PC-3 (cell line): ENCODE measurements around the gene VSTM2B. TPM values are rescaled to one million over a fixed set of nuclear protein-coding genes. Genes with fewer than 3 reads are reported as not detected.

ENCODE experiments used
- ATAC-seq: fragments of 200-7000 bp; cut with Tn5 transposase; 2 replicates; pipeline ENCODE4 v1.9.1; 2020; ENCODE audit warnings: mild to moderate bottlenecking, moderate library complexity
- BruUV-seq: library from RNA; stranded (reverse); fragments of 400-500 nt; replicated peaks from 2 replicates; lab custom pipeline; 2021; lab: Mats Ljungman, UMichigan
- CTCF ChIA-PET: fragments of 300-600 bp; sonication (Branson Sonifier 250); formaldehyde crosslinking; loops from one replicate; lab custom pipeline; 2022; ENCODE audit warnings: antibody characterized with exemption; lab: Charles Lee
- POLR2A ChIA-PET: fragments of 300-600 bp; sonication (Branson Sonifier 250); formaldehyde crosslinking; loops from one replicate; lab custom pipeline; 2022; ENCODE audit warnings: antibody characterized with exemption; ENCODE audit not compliant: unreplicated experiment; lab: Charles Lee
- DNase-seq: peaks from one replicate; pipeline ENCODE4 v3.0.0-alpha.2; 2015
- H2AFZ ChIP-seq: fragments of 300-600 bp; sonication (generic); 2 replicates; pipeline ENCODE4 v1.6.0; 2016; ENCODE audit warnings: antibody characterized with exemption, low read length
- H3F3A ChIP-seq: fragments of 300-600 bp; sonication (generic); one replicate; pipeline ENCODE4 v1.6.0; 2017; ENCODE audit warnings: antibody characterized with exemption, low read length, control low read depth, mild to moderate bottlenecking; ENCODE audit not compliant: unreplicated experiment
- H3K27ac ChIP-seq: fragments of 300-600 bp; sonication (generic); 2 replicates; pipeline ENCODE4 v1.5.1; 2016; ENCODE audit warnings: mild to moderate bottlenecking, low read length
- H3K27me3 ChIP-seq: fragments of 300-600 bp; sonication (generic); 2 replicates; pipeline ENCODE4 v1.6.1; 2016; ENCODE audit warnings: low read length, mixed read lengths
- H3K36me3 ChIP-seq: fragments of 300-600 bp; sonication (generic); 2 replicates; pipeline ENCODE4 v1.6.1; 2016; ENCODE audit warnings: low read depth, mixed run types, low read length, mixed read lengths
- H3K4me1 ChIP-seq: fragments of 300-600 bp; sonication (generic); 2 replicates; pipeline ENCODE4 v1.5.1; 2016; ENCODE audit warnings: low read length; ENCODE audit not compliant: insufficient read depth
- H3K4me2 ChIP-seq: fragments of 300-600 bp; sonication (generic); 2 replicates; pipeline ENCODE4 v1.6.0; 2016; ENCODE audit warnings: low read length
- H3K4me3 ChIP-seq: fragments of 300-600 bp; sonication (generic); 2 replicates; pipeline ENCODE4 v1.5.1; 2016; ENCODE audit warnings: mild to moderate bottlenecking, low read length, mixed read lengths
- H3K79me2 ChIP-seq: fragments of 300-600 bp; sonication (generic); 2 replicates; pipeline ENCODE4 v1.6.1; 2017; ENCODE audit warnings: low read length, mixed read lengths
- H3K9ac ChIP-seq: fragments of 300-600 bp; sonication (generic); 2 replicates; pipeline ENCODE4 v1.6.0; 2016; ENCODE audit warnings: mild to moderate bottlenecking, low read length
- H3K9me2 ChIP-seq: fragments of 300-600 bp; sonication (generic); replicated peaks from 2 replicates; pipeline ENCODE4 v1.6.1; 2016; ENCODE audit warnings: mixed run types, low read length, mixed read lengths
- H3K9me3 ChIP-seq: fragments of 300-600 bp; sonication (generic); 2 replicates; pipeline ENCODE4 v1.6.1; 2016; ENCODE audit warnings: low read length, mixed read lengths
- H4K20me1 ChIP-seq: fragments of 300-600 bp; sonication (generic); 2 replicates; pipeline ENCODE4 v1.6.1; 2016; ENCODE audit warnings: low read length, mixed read lengths
- EZH2 ChIP-seq: fragments of 300-600 bp; sonication (generic); IDR thresholded peaks from one replicate; pipeline ENCODE4 v1.6.1; 2017; ENCODE audit warnings: antibody characterized with exemption, mild to moderate bottlenecking, low read length; ENCODE audit not compliant: unreplicated experiment
- EZH2phosphoT487 ChIP-seq: fragments of 300-600 bp; sonication (generic); IDR thresholded peaks from 2 replicates; pipeline ENCODE4 v1.6.1; 2018; ENCODE audit warnings: mild to moderate bottlenecking, antibody characterized with exemption, low read length, borderline replicate concordance
- intact Hi-C: fragments of 100-400 bp; cut with micrococcal nuclease; formaldehyde crosslinking; loops from 2 replicates; pipeline ENCODE4 v1.9.0; 2023
- total RNA-seq: library from RNA; depleted of rRNA; stranded (reverse); fragments of >200 nt; gene quantifications from 2 replicates; pipeline ENCODE4 v1.2.3, GENCODE V29; 2014
- TF ChIP-seq, protein P1 (sequence below): fragments of 300-600 bp; sonication (generic); conservative IDR thresholded peaks from 2 replicates; pipeline ENCODE4 v1.5.1; 2017; ENCODE audit warnings: antibody characterized with exemption, low read depth, mild to moderate bottlenecking, low read length

The VSTM2B gene
- total RNA-seq, 1 experiment from 2014 or later = not detected

DNA sequence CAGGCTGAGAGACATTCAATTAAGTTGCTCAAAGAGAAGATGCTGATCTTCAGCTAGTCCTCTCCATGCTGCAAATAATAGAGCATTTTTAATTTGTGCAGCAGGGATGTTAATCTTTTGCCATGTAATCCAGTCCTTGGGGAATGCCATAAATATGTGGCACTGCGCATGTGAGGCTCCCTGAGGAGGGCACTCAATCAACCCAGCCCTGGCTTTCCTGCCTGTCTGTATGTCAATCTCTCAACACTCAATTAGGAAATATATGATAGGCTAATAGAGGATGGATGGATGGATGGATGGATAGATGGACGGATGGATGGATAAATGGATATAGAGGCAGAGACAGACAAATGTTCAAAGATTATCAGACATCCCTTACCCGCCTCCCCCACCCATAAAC lies 48.7 kb downstream of the VSTM2B start:
- Histone ChIP-seq H3K36me3 (no peaks in the 10 kb centered on the region), H3K27me3 (peaks cover 55% of the 10 kb centered on the region), H3K79me2 (no peaks in the 10 kb centered on the region), H3K27ac (no peak overlapping the region), H3F3A (no peaks in the 10 kb centered on the region), H3K9me2 (no peaks in the 10 kb centered on the region), H4K20me1 (no peaks in the 10 kb centered on the region), H3K9ac (no peak overlapping the region), H3K4me3 (no peak overlapping the region), H2AFZ (no peak overlapping the region), H3K4me1 (no peaks in the 10 kb centered on the region), H3K4me2 (no peak overlapping the region), H3K9me3 (no peaks in the 10 kb centered on the region)
- ATAC-seq (no peak), DNase-seq (no peak)
- ChIA-PET CTCF (no interaction called here), POLR2A (no interaction called here)
- BruUV-seq = no TSS peak
- intact Hi-C loops = no loop called here
- TF ChIP-seq, protein P1, sequence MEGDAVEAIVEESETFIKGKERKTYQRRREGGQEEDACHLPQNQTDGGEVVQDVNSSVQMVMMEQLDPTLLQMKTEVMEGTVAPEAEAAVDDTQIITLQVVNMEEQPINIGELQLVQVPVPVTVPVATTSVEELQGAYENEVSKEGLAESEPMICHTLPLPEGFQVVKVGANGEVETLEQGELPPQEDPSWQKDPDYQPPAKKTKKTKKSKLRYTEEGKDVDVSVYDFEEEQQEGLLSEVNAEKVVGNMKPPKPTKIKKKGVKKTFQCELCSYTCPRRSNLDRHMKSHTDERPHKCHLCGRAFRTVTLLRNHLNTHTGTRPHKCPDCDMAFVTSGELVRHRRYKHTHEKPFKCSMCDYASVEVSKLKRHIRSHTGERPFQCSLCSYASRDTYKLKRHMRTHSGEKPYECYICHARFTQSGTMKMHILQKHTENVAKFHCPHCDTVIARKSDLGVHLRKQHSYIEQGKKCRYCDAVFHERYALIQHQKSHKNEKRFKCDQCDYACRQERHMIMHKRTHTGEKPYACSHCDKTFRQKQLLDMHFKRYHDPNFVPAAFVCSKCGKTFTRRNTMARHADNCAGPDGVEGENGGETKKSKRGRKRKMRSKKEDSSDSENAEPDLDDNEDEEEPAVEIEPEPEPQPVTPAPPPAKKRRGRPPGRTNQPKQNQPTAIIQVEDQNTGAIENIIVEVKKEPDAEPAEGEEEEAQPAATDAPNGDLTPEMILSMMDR = no peak
- TF ChIP-seq EZH2phosphoT487 (no peak), EZH2 (no peak)

DNA sequence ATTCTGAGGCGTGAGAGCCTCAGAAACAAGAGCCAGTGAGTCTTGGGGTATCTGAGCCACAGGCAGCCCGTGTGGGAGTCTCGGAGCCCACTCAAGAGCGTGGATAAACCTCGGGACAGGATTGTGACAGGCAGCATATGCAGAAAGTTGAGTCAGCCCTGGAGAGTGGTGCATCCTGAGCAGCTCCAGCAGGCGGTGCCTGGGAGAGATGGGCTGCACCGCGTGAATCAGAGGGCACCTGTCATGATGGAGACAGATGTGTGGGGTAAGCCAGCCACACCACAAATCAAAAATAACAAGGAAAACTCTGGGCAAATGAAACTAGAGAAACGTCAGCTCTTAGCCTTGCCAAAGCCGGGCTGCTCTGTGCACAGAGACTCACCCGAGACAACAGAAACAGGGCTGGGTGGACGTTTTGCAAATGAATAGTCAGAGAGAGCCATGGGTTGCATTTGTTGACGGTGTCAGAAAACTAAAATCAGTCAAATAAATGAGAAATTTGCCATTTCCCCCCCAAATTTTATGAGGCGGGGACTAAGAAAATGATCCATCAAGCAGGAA lies 50.3 kb downstream of the VSTM2B start:
- Histone ChIP-seq H3K27me3 (peaks cover 53% of the 10 kb centered on the region), H3K4me1 (no peaks in the 10 kb centered on the region), H4K20me1 (no peaks in the 10 kb centered on the region), H2AFZ (no peak overlapping the region), H3K79me2 (no peaks in the 10 kb centered on the region), H3K9me3 (no peaks in the 10 kb centered on the region), H3K36me3 (no peaks in the 10 kb centered on the region), H3K9ac (no peak overlapping the region), H3F3A (no peaks in the 10 kb centered on the region), H3K9me2 (no peaks in the 10 kb centered on the region), H3K27ac (no peak overlapping the region), H3K4me2 (no peak overlapping the region), H3K4me3 (no peak overlapping the region)
- no TSS peak for BruUV-seq
- DNase-seq (no peak), ATAC-seq (no peak)
- intact Hi-C loops = no loop called here
- ChIA-PET POLR2A (no interaction called here), CTCF (no interaction called here)
- TF ChIP-seq, protein P1 = no peak
- TF ChIP-seq EZH2 = no peak
- no peak for TF ChIP-seq EZH2phosphoT487

DNA sequence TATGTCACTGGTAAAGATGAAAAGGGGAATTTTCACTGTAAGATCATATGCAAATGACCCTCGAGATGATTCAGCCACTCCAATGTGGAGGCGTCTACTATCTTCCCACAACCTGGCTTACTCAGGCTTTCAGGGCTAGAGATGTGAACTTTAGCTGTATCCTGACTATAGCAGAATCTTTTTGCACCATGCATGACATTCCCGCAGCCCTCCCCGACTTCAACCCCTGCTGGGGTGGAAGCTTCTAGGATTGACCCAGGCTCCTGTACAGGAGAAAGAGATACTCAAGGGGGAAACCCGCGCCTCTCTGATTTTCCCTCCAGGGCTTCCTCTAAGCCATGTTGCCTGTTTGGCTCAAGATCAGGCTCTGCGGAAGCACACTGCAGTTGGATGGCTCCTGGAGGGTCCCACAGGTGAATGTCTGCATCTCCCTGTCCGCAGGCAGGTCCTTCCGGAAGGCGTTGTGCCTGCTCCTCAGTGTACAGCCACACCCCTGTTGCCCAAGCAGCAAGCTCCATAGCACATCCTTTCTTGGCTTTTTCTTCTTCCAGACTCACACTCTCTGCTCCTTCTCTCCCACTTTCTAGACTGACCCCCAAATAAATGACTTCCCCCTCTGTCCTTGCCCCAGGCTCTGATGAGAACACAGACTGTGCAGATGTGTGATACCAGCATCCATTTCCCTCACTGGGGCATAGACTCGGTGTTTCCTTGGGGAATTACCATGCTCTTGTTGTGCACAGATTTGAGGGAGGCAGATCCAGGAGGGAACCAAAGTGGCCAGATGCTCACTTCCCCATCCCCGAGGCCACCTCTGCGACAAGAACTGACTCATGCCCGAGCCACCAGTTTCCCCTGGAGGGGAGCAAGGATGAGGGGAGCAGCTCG lies 51.2 kb downstream of the VSTM2B start:
- Histone ChIP-seq H3K27me3 (peaks cover 53% of the 10 kb centered on the region), H3K27ac (no peak overlapping the region), H3K9me3 (no peaks in the 10 kb centered on the region), H3K9me2 (no peaks in the 10 kb centered on the region), H4K20me1 (no peaks in the 10 kb centered on the region), H3K4me3 (no peak overlapping the region), H3K4me2 (no peak overlapping the region), H3K79me2 (no peaks in the 10 kb centered on the region), H2AFZ (no peak overlapping the region), H3K9ac (no peak overlapping the region), H3K4me1 (no peaks in the 10 kb centered on the region), H3F3A (no peaks in the 10 kb centered on the region), H3K36me3 (no peaks in the 10 kb centered on the region)
- BruUV-seq = no TSS peak
- TF ChIP-seq, protein P1 = no peak
- TF ChIP-seq EZH2 (no peak), EZH2phosphoT487 (no peak)
- DNase-seq (no peak), ATAC-seq (no peak)
- intact Hi-C loops = no loop called here
- POLR2A ChIA-PET = no interaction called here
- CTCF ChIA-PET = no interaction called here
